Stimulated activated CD4-positive, alpha-beta T cell treated with anti-CD3 and anti-CD28 coated beads, Interleukin-12 subunit alpha, Interleukin-12 subunit beta, amount 100 ng/mL, for 48 hours (primary cell): ENCODE results near the gene ATXN7L3B.
"Not testable (repeated sequence)": the region's sequence is repeated elsewhere in the genome, so short reads cannot be mapped to it uniquely, and the experiment has no call there.

Experiments
- DNase-seq, 3 donors: peaks; one replicate each; pipeline ENCODE4 v3.0.0-alpha.2; 2020; ENCODE audit warnings: low read depth in 2 of 3, low spot score in 1 of 3

ATXN7L3B gene

GRCh38 chr12:74537707-74538385 lies at the start of gene ATXN7L3B:
Gene ATXN7L3B, plus strand, starts transcription at chr12:74537835. Its CDS starts 278 bp downstream, at chr12:74538113.
- DNase-seq, result peak; percentile 88 to 91 (median 88)

- no peak for DNase-seq
These were observed 49.5 kb upstream of the ATXN7L3B start for GRCh38 chr12:74488134-74488533.

GRCh38 chr12:74489543-74489942 lies 48.1 kb upstream of the ATXN7L3B start:
- DNase-seq, result no peak

- DNase-seq, result no peak
These were observed 47.1 kb upstream of the ATXN7L3B start for GRCh38 chr12:74490390-74491064.

GRCh38 chr12:74491374-74491773 lies 46.3 kb upstream of the ATXN7L3B start:
- no peak for DNase-seq

GRCh38 chr12:74499192-74499591 lies 38.4 kb upstream of the ATXN7L3B start:
- DNase-seq, result no peak

GRCh38 chr12:74508873-74509657 lies 28.6 kb upstream of the ATXN7L3B start:
- not testable (repeated sequence) for DNase-seq

- no peak for DNase-seq
These were observed 27.7 kb upstream of the ATXN7L3B start for GRCh38 chr12:74509886-74510285.

- no peak for DNase-seq
These were observed 23.4 kb upstream of the ATXN7L3B start for GRCh38 chr12:74514098-74514872.

GRCh38 chr12:74515849-74516248 lies 21.8 kb upstream of the ATXN7L3B start:
- no peak for DNase-seq

- DNase-seq, result no peak
These were observed 11.1 kb upstream of the ATXN7L3B start for GRCh38 chr12:74526535-74526934.

- DNase-seq, result no peak
These were observed 10.1 kb upstream of the ATXN7L3B start for GRCh38 chr12:74527491-74527890.

- DNase-seq, result no peak
These were observed 7.0 kb upstream of the ATXN7L3B start for GRCh38 chr12:74530676-74531075.

GRCh38 chr12:74535536-74535935 lies 2.1 kb upstream of the ATXN7L3B start:
- no peak for DNase-seq

- peak in 1 of 3 donors; percentile 10 for DNase-seq
These were observed 419 bp upstream of the ATXN7L3B start for GRCh38 chr12:74537126-74537706.

GRCh38 chr12:74538491-74539258 lies 1.0 kb downstream of the ATXN7L3B start:
- DNase-seq, result no peak

GRCh38 chr12:74539261-74539660 lies 1.6 kb downstream of the ATXN7L3B start:
- DNase-seq, result no peak

- no peak for DNase-seq
These were observed 2.3 kb downstream of the ATXN7L3B start for GRCh38 chr12:74539765-74540526.

GRCh38 chr12:74541074-74541473 lies 3.4 kb downstream of the ATXN7L3B start:
- no peak for DNase-seq
